Upper lobe of left lung (tissue), 6 donors: ENCODE measurements around the gene CNTRL. TPM values are rescaled to one million over a fixed set of nuclear protein-coding genes. Genes with fewer than 3 reads are reported as not detected.

Source experiments
- ATAC-seq, 2 donors: fragments of 200-7000 bp; cut with Tn5 transposase; one replicate each; pipeline ENCODE4 v1.9.1; 2022; ENCODE audit warnings: mild to moderate bottlenecking in 2 of 2, moderate library complexity in 2 of 2; ENCODE audit not compliant: low FRiP score in 2 of 2
- DNase-seq, 2 donors: peaks; one replicate each; pipeline ENCODE4 v3.0.0-alpha.2; 2019 to 2020
- H3K27ac ChIP-seq, 4 donors: fragments of 200-600 bp; sonication (generic); one replicate each; pipeline ENCODE4 v1.5.1; 2016 to 2019
- H3K27me3 ChIP-seq, 4 donors: fragments of 200-600 bp; sonication (generic); one replicate each; pipeline ENCODE4 v1.5.1; 2017 to 2019
- H3K36me3 ChIP-seq, 4 donors: fragments of 200-600 bp; sonication (generic); one replicate each; pipeline ENCODE4 v1.5.1; 2016 to 2019
- H3K4me1 ChIP-seq, 4 donors: fragments of 200-600 bp; sonication (generic); one replicate each; pipeline ENCODE4 v1.5.1; 2018 to 2019
- H3K4me3 ChIP-seq, 4 donors: fragments of 200-600 bp; sonication (generic); one replicate each; pipeline ENCODE4 v1.5.1; 2017 to 2019; ENCODE audit warnings: mild to moderate bottlenecking in 2 of 4, moderate library complexity in 1 of 4
- H3K9me3 ChIP-seq, 4 donors: fragments of 200-600 bp; sonication (generic); one replicate each; pipeline ENCODE4 v1.5.1; 2018 to 2019
- EP300 ChIP-seq, 4 donors: sonication (generic); formaldehyde crosslinking; IDR thresholded peaks; one replicate each; pipeline ENCODE4 v1.5.1; 2017; ENCODE audit warnings: antibody characterized with exemption in 4 of 4, control low read depth in 2 of 4
- POLR2A ChIP-seq, 4 donors: fragments of 450-650 bp; IDR thresholded peaks; one replicate each; pipeline ENCODE4 v1.5.1; 2016 to 2017; ENCODE audit warnings: antibody characterized with exemption in 4 of 4, mild to moderate bottlenecking in 2 of 4
- POLR2AphosphoS5 ChIP-seq, 2 donors: sonication (generic); formaldehyde crosslinking; IDR thresholded peaks; one replicate each; pipeline ENCODE4 v1.5.1; 2017; ENCODE audit warnings: antibody characterized with exemption in 2 of 2
- WGBS, 2 donors: methylation state at CpG; one replicate each; pipeline ENCODE4 v1.1.5; 2017 to 2018; 5-methylcytosine and 5-hydroxymethylcytosine counted together
- total RNA-seq, 6 donors: library from RNA; depleted of rRNA in 4 of 6; stranded (reverse); fragments of >200 nt in 4 of 6; gene quantifications; one replicate each; pipeline versions ENCODE4 v1.1.0 to v1.2.1, GENCODE V29; 2016 to 2021
- TF ChIP-seq, protein P1 (sequence below), 6 experiments: fragments of 450-650 bp in 4 of 6; fragments of 200-600 bp in 2 of 6; sonication (generic) in 2 of 6; IDR thresholded peaks; one replicate each; pipeline ENCODE4 v1.5.1; 2016 to 2019; ENCODE audit warnings: antibody characterized with exemption in 6 of 6
- donor health status: DM: no; HTN: no; CAD: no; lungs with moderate emphysema.
- donor health status: DM: no; HTN: yes; CAD: no; lungs with severe emphysema.

The CNTRL gene
- total RNA-seq, 6 donors from 2014 or later = 16.1 to 52.4 (median 20.4) TPM

DNA sequence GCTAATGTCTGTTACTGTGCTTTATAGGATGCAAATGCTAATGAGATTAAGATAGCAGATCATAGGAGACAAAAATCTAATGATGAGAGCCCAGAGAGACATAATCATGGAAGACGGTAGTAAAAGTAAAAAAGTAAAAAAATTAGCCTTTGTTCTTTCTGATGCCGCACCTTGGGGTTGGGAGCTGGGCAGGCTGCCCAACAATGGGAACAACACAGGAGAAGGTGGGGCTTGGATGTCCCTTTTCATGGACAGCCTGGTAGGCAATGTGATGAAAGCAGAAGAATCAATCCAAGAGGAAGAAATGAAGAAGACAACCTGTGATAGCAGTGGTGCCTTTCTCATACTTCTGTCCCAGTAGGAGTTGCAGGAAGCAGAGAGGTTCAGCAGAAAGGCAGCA is 69.7 kb downstream of the CNTRL start:
- DNase-seq = no peak
- Histone ChIP-seq H3K4me1 (no peaks in the 10 kb centered on the region), H3K36me3 (peaks cover 9 to 100% (median 80%) of the 10 kb centered on the region in 4 donors), H3K27me3 (no peaks in the 10 kb centered on the region), H3K27ac (no peak overlapping the region), H3K9me3 (no peaks in the 10 kb centered on the region), H3K4me3 (no peak overlapping the region)
- no peak for ATAC-seq
- WGBS, 2 donors = 95 to 98% methylated on average over 2 of the region's 2 CpGs
- TF ChIP-seq EP300 (IDR thresholded peaks at IDR 0.05) (no peak), POLR2A (IDR thresholded peaks at IDR 0.05) (no peak), POLR2AphosphoS5 (IDR thresholded peaks at IDR 0.05) (no peak)
- TF ChIP-seq, protein P1, sequence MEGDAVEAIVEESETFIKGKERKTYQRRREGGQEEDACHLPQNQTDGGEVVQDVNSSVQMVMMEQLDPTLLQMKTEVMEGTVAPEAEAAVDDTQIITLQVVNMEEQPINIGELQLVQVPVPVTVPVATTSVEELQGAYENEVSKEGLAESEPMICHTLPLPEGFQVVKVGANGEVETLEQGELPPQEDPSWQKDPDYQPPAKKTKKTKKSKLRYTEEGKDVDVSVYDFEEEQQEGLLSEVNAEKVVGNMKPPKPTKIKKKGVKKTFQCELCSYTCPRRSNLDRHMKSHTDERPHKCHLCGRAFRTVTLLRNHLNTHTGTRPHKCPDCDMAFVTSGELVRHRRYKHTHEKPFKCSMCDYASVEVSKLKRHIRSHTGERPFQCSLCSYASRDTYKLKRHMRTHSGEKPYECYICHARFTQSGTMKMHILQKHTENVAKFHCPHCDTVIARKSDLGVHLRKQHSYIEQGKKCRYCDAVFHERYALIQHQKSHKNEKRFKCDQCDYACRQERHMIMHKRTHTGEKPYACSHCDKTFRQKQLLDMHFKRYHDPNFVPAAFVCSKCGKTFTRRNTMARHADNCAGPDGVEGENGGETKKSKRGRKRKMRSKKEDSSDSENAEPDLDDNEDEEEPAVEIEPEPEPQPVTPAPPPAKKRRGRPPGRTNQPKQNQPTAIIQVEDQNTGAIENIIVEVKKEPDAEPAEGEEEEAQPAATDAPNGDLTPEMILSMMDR (IDR thresholded peaks at IDR 0.05) = no peak

DNA sequence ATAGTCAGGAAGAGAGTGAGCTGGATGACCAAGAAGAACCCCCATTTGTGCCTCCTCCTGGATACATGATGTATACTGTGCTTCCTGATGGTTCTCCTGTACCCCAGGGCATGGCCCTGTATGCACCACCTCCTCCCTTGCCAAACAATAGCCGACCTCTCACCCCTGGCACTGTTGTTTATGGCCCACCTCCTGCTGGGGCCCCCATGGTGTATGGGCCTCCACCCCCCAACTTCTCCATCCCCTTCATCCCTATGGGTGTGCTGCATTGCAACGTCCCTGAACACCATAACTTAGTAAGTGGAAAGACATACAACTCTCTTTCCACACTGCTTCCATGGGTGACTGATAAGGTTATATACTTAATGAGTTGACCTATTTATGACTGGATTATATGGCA is 75.4 kb downstream of the CNTRL start:
- H3K36me3 ChIP-seq = peaks cover 0 to 76% (median 53%) of the 10 kb centered on the region in 4 donors
- TF ChIP-seq EP300 (IDR thresholded peaks at IDR 0.05) (no peak), POLR2AphosphoS5 (IDR thresholded peaks at IDR 0.05) (no peak), POLR2A (IDR thresholded peaks at IDR 0.05) (no peak)
- TF ChIP-seq, protein P1 (IDR thresholded peaks at IDR 0.05) = no peak

DNA sequence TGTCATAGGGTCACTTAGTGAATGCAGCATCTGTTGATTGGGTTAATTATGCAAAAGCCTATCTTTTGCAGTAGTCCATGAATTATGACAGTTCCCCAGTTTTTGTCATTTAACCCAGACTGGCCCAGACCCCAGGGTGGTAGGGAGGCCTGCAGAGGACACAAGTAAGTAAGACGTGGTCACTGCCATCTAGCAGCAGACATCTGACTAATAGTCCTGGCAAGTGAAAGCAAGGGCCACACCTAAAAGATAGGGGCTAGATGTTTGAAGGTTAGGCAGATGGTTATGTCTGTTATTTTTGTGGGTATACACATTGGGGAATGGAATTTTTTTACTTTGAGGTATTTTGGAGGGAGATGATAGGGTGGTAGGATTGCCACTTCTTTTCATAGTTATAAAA is 78.9 kb downstream of the CNTRL start:
- Histone ChIP-seq H3K27ac (no peak overlapping the region), H3K36me3 (peaks cover 6 to 71% (median 30%) of the 10 kb centered on the region in 4 donors), H3K4me3 (no peak overlapping the region), H3K9me3 (no peaks in the 10 kb centered on the region), H3K4me1 (no peaks in the 10 kb centered on the region), H3K27me3 (no peaks in the 10 kb centered on the region)
- ATAC-seq (no peak), DNase-seq (no peak)
- TF ChIP-seq EP300 (IDR thresholded peaks at IDR 0.05) = no peak
- TF ChIP-seq, protein P1 (IDR thresholded peaks at IDR 0.05) = no peak
- TF ChIP-seq POLR2AphosphoS5 (IDR thresholded peaks at IDR 0.05) = no peak
- no peak for TF ChIP-seq POLR2A (IDR thresholded peaks at IDR 0.05)
- WGBS, 2 donors = 67 to 100% methylated on average over 1 of the region's 1 CpG

More for the DNA sequence above, 75.4 kb downstream of the CNTRL start:
- Histone ChIP-seq H3K27ac (no peak overlapping the region), H3K9me3 (no peaks in the 10 kb centered on the region), H3K4me3 (no peak overlapping the region), H3K27me3 (no peaks in the 10 kb centered on the region), H3K4me1 (no peaks in the 10 kb centered on the region)
- ATAC-seq = no peak
- 68 to 73% methylated on average over 2 of the region's 2 CpGs for WGBS, 2 donors
- no peak for DNase-seq

DNA sequence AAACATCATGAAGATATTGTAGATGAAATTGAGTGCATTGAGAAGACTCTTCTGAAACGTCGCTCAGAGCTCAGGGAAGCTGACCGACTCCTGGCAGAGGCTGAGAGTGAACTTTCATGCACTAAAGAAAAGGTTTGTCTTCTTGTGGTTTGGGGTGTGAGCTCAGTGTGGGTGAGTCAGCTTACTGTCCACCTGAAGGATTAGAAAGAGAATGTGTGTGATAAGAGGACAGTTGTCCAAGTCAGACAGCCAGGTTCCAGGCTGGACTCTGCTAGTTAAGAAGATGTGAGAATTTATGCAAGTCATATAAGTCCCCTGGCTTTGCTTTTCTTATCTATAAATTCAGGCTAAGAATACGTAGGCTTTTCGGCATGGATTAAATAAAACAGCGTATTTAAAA is 80.0 kb downstream of the CNTRL start:
- H3K9me3 ChIP-seq = no peaks in the 10 kb centered on the region
- H3K4me3 ChIP-seq = no peak overlapping the region
- no peak for DNase-seq
- WGBS, 2 donors = 85 to 93% methylated on average over 6 of the region's 6 CpGs
- H3K27me3 ChIP-seq = no peaks in the 10 kb centered on the region
- TF ChIP-seq, protein P1 (IDR thresholded peaks at IDR 0.05) = no peak
- no peak for TF ChIP-seq POLR2AphosphoS5 (IDR thresholded peaks at IDR 0.05)
- no peak for TF ChIP-seq EP300 (IDR thresholded peaks at IDR 0.05)
- TF ChIP-seq POLR2A (IDR thresholded peaks at IDR 0.05) = no peak
- H3K27ac ChIP-seq = no peak overlapping the region
- ATAC-seq = no peak
- H3K4me1 ChIP-seq = no peaks in the 10 kb centered on the region
- peaks cover 6 to 71% (median 22%) of the 10 kb centered on the region in 4 donors for H3K36me3 ChIP-seq

DNA sequence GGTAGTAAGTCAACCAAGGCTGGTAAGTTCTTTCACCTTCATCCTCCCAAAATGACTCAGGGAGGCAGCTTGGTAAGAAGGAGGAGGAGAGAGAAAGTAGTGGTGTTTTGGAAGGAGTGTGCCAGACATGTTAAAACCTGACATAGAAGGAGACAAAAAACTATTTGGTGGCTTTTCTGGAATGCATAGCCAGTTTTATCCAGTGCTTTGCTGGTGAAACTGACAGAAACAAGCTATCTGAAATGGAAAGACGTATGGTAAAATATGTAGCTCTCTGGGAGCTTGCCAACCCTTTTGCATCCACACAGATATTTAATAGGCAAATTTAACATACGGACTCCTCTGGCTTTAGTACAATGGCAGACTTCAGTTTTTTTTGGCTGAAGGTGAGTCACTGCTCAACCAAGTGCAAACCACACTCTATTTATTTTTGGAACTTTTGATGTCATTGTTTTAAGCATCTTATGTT is 81.5 kb downstream of the CNTRL start:
- no peaks in the 10 kb centered on the region for H3K4me1 ChIP-seq
- no peaks in the 10 kb centered on the region for H3K9me3 ChIP-seq
- TF ChIP-seq POLR2AphosphoS5 (IDR thresholded peaks at IDR 0.05) = no peak
- no peak for TF ChIP-seq EP300 (IDR thresholded peaks at IDR 0.05)
- no peak for TF ChIP-seq POLR2A (IDR thresholded peaks at IDR 0.05)
- TF ChIP-seq, protein P1 (IDR thresholded peaks at IDR 0.05) = no peak
- H3K27me3 ChIP-seq = no peaks in the 10 kb centered on the region
- ATAC-seq = no peak
- no peak for DNase-seq
- peaks cover 6 to 73% (median 17%) of the 10 kb centered on the region in 4 donors for H3K36me3 ChIP-seq
- WGBS, 2 donors = 68 to 78% methylated on average over 2 of the region's 2 CpGs
- no peak overlapping the region for H3K27ac ChIP-seq
- no peak overlapping the region for H3K4me3 ChIP-seq
